SK-N-SH treated with all-trans-retinoic acid at 6 μM for 48 hours (cell line): ENCODE data around the gene HADH.

Experiments
- ATAC-seq: fragments of 200-7000 bp; cut with Tn5 transposase; 3 replicates; pipeline ENCODE4 v1.9.1; 2020; ENCODE audit warnings: mild to moderate bottlenecking, moderate library complexity
- ARNTL ChIP-seq: fragments of 450-650 bp; formaldehyde crosslinking; IDR thresholded peaks from 2 replicates; pipeline ENCODE4 v1.5.0; 2020; ENCODE audit warnings: low read depth, mild to moderate bottlenecking, moderate library complexity, borderline replicate concordance
- BACH2 ChIP-seq: fragments of 250-450 bp; sonication (Bioruptor Pico); IDR thresholded peaks from 2 replicates; pipeline ENCODE4 v1.9.0; 2021; ENCODE audit warnings: mild to moderate bottlenecking, borderline replicate concordance
- CSDC2 ChIP-seq: fragments of 250-450 bp; sonication (Bioruptor Pico); IDR thresholded peaks from 2 replicates; pipeline ENCODE4 v1.5.0; 2020; ENCODE audit warnings: mild to moderate bottlenecking, moderate library complexity
- ESRRG ChIP-seq: fragments of 250-450 bp; sonication (Bioruptor Pico); IDR thresholded peaks from 2 replicates; pipeline ENCODE4 v1.6.1; 2021; ENCODE audit warnings: mild to moderate bottlenecking
- GLIS3 ChIP-seq: fragments of 250-450 bp; sonication (Bioruptor Pico); IDR thresholded peaks from 2 replicates; pipeline ENCODE4 v1.5.0; 2020; ENCODE audit warnings: mild to moderate bottlenecking, moderate library complexity
- ISL1 ChIP-seq: fragments of 250-450 bp; sonication (Bioruptor Pico); IDR thresholded peaks from 2 replicates; pipeline ENCODE4 v2.1.2; 2022; ENCODE audit warnings: mild to moderate bottlenecking, moderate library complexity
- OSR1 ChIP-seq: fragments of 250-450 bp; sonication (Bioruptor Pico); IDR thresholded peaks from 2 replicates; pipeline ENCODE4 v1.8.0; 2022; ENCODE audit warnings: moderate library complexity, mild to moderate bottlenecking, inconsistent platforms
- PPARA ChIP-seq: fragments of 250-450 bp; sonication (Bioruptor Pico); IDR thresholded peaks from 2 replicates; pipeline ENCODE4 v1.5.0; 2020; ENCODE audit warnings: mild to moderate bottlenecking, borderline replicate concordance
- RARB ChIP-seq: fragments of 250-450 bp; sonication (Bioruptor Pico); IDR thresholded peaks from 2 replicates; pipeline ENCODE4 v1.8.0; 2021; ENCODE audit warnings: mild to moderate bottlenecking, moderate library complexity
- SNAI2 ChIP-seq: fragments of 250-450 bp; sonication (Bioruptor Pico); IDR thresholded peaks from 2 replicates; pipeline ENCODE4 v1.5.0; 2020; ENCODE audit warnings: mild to moderate bottlenecking, moderate library complexity
- TCF4 ChIP-seq: fragments of 250-450 bp; sonication (Bioruptor Pico); IDR thresholded peaks from 2 replicates; pipeline ENCODE4 v1.8.0; 2021; ENCODE audit warnings: mild to moderate bottlenecking, moderate library complexity, borderline replicate concordance
- TOX ChIP-seq: fragments of 250-450 bp; sonication (Bioruptor Pico); IDR thresholded peaks from 2 replicates; pipeline ENCODE4 v1.8.0; 2021; ENCODE audit warnings: mild to moderate bottlenecking, moderate library complexity, borderline replicate concordance
- ZC3H10 ChIP-seq: fragments of 250-450 bp; sonication (Bioruptor Pico); IDR thresholded peaks from 2 replicates; pipeline ENCODE4 v1.5.1; 2021; ENCODE audit warnings: mild to moderate bottlenecking, moderate library complexity
- ZFP3 ChIP-seq: fragments of 250-450 bp; sonication (Bioruptor Pico); IDR thresholded peaks from 2 replicates; pipeline ENCODE4 v1.5.0; 2020; ENCODE audit warnings: mild to moderate bottlenecking, moderate library complexity
- ZFP30 ChIP-seq: fragments of 450-650 bp; formaldehyde crosslinking; IDR thresholded peaks from 2 replicates; pipeline ENCODE4 v1.5.0; 2022; ENCODE audit warnings: mild to moderate bottlenecking, moderate library complexity
- ZNF565 ChIP-seq: fragments of 450-650 bp; formaldehyde crosslinking; conservative IDR thresholded peaks from 2 replicates; pipeline ENCODE4 v1.5.0; 2020; ENCODE audit warnings: low read depth, mild to moderate bottlenecking, moderate library complexity
- ZNF70 ChIP-seq: fragments of 450-650 bp; formaldehyde crosslinking; IDR thresholded peaks from 2 replicates; pipeline ENCODE4 v1.5.0; 2020; ENCODE audit warnings: mild to moderate bottlenecking, moderate library complexity
- ZNF8 ChIP-seq: fragments of 450-650 bp; formaldehyde crosslinking; IDR thresholded peaks from 2 replicates; pipeline ENCODE4 v1.5.0; 2020; ENCODE audit warnings: mild to moderate bottlenecking, moderate library complexity
- TF ChIP-seq, protein P1 (sequence below): fragments of 250-450 bp; sonication (Bioruptor Pico); IDR thresholded peaks from 2 replicates; pipeline ENCODE4 v1.5.1; 2021; ENCODE audit warnings: mild to moderate bottlenecking, moderate library complexity
- TF ChIP-seq, protein P2 (sequence below): fragments of 250-450 bp; sonication (Bioruptor Pico); IDR thresholded peaks from 2 replicates; pipeline ENCODE4 v1.8.0; 2020; ENCODE audit warnings: mild to moderate bottlenecking, moderate library complexity, borderline replicate concordance
- TF ChIP-seq, protein P3 (sequence below): fragments of 250-450 bp; sonication (Bioruptor Pico); IDR thresholded peaks from 2 replicates; pipeline ENCODE4 v1.8.0; 2021; ENCODE audit warnings: low read depth, mild to moderate bottlenecking, moderate library complexity, borderline replicate concordance
- TF ChIP-seq, protein P4 (sequence below): fragments of 250-450 bp; sonication (Bioruptor Pico); IDR thresholded peaks from 2 replicates; pipeline ENCODE4 v1.5.1; 2020; ENCODE audit warnings: low read depth, mild to moderate bottlenecking, moderate library complexity
- TF ChIP-seq, protein P5 (sequence below): fragments of 250-450 bp; sonication (Bioruptor Pico); IDR thresholded peaks from 2 replicates; pipeline ENCODE4 v1.5.0; 2020; ENCODE audit warnings: mild to moderate bottlenecking, moderate library complexity

The HADH gene

DNA sequence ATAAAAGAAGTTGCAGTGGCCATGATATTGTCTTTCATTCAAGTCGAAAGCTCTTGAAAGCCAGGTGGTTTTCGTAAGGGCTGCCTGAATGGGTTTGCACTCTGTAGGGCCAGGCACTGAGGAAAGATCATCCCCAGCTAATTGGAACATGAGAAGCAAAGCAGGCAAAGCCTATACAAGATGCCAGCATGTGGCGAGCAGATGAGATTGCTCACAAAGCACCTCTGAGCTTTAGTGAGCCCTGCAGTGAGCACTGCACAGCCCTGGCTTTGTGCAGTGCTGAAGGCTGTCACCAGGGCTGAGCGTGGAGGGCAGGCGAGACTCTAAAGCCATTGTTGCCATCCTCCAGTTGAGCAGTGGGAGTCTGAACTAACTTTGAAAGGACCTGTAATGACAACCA lies 53.8 kb downstream of the HADH start (continued):
- no peak for TF ChIP-seq ISL1 (CRISPR knock-in tag)
- TF ChIP-seq ZNF565 (CRISPR knock-in tag) = no peak
- no peak for TF ChIP-seq ZNF8 (CRISPR knock-in tag)
- no peak for TF ChIP-seq ZFP3 (CRISPR knock-in tag)

DNA sequence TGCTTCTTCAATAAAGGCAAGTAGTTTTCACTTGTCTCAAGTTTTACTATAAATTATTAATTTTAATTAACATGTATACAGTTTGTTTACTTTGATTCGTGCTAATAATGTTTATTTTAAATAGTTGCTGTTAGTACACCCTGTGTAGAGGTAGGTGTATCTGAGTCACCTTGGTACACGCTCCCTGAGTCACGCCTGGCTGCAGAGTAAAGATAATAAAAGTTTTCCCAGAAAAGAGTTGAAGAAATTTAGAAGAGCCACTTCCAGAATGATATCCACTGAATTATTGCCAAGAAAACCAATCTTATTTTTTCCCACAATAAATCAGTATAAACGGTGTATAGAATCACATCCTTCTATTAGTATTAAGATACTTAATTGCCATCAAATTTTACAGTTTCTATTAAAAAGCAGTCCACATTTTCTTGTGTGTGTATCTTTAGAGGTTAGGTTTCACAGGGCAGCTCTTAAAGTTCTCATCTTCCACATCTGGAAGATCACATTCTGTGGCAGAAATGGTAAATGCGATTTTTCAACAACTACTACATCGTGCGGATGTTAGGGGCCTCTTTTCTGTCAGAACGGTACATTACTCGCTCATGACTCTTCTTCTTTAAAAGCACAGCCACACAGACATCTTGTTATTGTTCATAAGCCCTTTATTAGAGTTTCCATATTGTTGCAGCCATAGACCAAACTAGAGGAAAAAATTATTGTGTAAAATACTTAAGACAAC lies 55.4 kb downstream of the HADH start:
- TF ChIP-seq, protein P1, sequence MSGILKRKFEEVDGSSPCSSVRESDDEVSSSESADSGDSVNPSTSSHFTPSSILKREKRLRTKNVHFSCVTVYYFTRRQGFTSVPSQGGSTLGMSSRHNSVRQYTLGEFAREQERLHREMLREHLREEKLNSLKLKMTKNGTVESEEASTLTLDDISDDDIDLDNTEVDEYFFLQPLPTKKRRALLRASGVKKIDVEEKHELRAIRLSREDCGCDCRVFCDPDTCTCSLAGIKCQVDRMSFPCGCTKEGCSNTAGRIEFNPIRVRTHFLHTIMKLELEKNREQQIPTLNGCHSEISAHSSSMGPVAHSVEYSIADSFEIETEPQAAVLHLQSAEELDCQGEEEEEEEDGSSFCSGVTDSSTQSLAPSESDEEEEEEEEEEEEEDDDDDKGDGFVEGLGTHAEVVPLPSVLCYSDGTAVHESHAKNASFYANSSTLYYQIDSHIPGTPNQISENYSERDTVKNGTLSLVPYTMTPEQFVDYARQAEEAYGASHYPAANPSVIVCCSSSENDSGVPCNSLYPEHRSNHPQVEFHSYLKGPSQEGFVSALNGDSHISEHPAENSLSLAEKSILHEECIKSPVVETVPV (CRISPR knock-in tag) = no peak
- TF ChIP-seq ZC3H10 (CRISPR knock-in tag) (no peak), ZNF70 (CRISPR knock-in tag) (no peak), SNAI2 (CRISPR knock-in tag) (no peak)
- no peak for ATAC-seq

DNA sequence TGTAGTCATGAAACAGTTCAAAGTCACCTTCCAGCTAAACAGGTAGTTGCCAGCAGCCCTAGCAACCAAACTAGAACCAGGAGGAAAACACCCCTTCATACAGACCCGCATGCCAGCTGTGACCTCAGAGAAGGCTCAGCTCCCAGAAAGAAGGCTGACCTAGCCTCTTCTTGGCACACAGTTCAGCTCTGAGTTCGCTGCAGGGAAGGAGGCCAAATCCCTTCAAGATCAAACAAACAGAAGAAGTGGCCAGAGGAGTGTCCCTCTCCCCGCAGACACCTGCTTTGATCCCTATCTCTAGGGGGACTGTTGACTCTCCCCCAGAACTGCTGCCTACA lies 56.0 kb downstream of the HADH start:
- no peak for ATAC-seq
- no peak for TF ChIP-seq ZFP30 (CRISPR knock-in tag)
- TF ChIP-seq TCF4 (CRISPR knock-in tag) = no peak
- no peak for TF ChIP-seq PPARA (CRISPR knock-in tag)
- TF ChIP-seq ZNF8 (CRISPR knock-in tag) = no peak
- TF ChIP-seq, protein P2, sequence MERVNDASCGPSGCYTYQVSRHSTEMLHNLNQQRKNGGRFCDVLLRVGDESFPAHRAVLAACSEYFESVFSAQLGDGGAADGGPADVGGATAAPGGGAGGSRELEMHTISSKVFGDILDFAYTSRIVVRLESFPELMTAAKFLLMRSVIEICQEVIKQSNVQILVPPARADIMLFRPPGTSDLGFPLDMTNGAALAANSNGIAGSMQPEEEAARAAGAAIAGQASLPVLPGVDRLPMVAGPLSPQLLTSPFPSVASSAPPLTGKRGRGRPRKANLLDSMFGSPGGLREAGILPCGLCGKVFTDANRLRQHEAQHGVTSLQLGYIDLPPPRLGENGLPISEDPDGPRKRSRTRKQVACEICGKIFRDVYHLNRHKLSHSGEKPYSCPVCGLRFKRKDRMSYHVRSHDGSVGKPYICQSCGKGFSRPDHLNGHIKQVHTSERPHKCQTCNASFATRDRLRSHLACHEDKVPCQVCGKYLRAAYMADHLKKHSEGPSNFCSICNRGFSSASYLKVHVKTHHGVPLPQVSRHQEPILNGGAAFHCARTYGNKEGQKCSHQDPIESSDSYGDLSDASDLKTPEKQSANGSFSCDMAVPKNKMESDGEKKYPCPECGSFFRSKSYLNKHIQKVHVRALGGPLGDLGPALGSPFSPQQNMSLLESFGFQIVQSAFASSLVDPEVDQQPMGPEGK (CRISPR knock-in tag) = no peak
- TF ChIP-seq CSDC2 (CRISPR knock-in tag) = no peak
- TF ChIP-seq ESRRG (CRISPR knock-in tag) = no peak
- TF ChIP-seq, protein P3, sequence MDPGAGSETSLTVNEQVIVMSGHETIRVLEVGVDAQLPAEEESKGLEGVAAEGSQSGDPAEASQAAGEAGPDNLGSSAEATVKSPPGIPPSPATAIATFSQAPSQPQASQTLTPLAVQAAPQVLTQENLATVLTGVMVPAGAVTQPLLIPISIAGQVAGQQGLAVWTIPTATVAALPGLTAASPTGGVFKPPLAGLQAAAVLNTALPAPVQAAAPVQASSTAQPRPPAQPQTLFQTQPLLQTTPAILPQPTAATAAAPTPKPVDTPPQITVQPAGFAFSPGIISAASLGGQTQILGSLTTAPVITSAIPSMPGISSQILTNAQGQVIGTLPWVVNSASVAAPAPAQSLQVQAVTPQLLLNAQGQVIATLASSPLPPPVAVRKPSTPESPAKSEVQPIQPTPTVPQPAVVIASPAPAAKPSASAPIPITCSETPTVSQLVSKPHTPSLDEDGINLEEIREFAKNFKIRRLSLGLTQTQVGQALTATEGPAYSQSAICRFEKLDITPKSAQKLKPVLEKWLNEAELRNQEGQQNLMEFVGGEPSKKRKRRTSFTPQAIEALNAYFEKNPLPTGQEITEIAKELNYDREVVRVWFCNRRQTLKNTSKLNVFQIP = no peak
- TF ChIP-seq ARNTL = no peak
- TF ChIP-seq, protein P4, sequence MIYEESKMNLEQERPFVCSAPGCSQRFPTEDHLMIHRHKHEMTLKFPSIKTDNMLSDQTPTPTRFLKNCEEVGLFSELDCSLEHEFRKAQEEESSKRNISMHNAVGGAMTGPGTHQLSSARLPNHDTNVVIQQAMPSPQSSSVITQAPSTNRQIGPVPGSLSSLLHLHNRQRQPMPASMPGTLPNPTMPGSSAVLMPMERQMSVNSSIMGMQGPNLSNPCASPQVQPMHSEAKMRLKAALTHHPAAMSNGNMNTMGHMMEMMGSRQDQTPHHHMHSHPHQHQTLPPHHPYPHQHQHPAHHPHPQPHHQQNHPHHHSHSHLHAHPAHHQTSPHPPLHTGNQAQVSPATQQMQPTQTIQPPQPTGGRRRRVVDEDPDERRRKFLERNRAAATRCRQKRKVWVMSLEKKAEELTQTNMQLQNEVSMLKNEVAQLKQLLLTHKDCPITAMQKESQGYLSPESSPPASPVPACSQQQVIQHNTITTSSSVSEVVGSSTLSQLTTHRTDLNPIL (CRISPR knock-in tag) = no peak
- no peak for TF ChIP-seq ZC3H10 (CRISPR knock-in tag)
- TF ChIP-seq TOX = no peak
- TF ChIP-seq, protein P5, sequence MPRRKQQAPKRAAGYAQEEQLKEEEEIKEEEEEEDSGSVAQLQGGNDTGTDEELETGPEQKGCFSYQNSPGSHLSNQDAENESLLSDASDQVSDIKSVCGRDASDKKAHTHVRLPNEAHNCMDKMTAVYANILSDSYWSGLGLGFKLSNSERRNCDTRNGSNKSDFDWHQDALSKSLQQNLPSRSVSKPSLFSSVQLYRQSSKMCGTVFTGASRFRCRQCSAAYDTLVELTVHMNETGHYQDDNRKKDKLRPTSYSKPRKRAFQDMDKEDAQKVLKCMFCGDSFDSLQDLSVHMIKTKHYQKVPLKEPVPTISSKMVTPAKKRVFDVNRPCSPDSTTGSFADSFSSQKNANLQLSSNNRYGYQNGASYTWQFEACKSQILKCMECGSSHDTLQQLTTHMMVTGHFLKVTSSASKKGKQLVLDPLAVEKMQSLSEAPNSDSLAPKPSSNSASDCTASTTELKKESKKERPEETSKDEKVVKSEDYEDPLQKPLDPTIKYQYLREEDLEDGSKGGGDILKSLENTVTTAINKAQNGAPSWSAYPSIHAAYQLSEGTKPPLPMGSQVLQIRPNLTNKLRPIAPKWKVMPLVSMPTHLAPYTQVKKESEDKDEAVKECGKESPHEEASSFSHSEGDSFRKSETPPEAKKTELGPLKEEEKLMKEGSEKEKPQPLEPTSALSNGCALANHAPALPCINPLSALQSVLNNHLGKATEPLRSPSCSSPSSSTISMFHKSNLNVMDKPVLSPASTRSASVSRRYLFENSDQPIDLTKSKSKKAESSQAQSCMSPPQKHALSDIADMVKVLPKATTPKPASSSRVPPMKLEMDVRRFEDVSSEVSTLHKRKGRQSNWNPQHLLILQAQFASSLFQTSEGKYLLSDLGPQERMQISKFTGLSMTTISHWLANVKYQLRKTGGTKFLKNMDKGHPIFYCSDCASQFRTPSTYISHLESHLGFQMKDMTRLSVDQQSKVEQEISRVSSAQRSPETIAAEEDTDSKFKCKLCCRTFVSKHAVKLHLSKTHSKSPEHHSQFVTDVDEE (CRISPR knock-in tag) = no peak
- TF ChIP-seq GLIS3 (CRISPR knock-in tag) = no peak
- TF ChIP-seq OSR1 (CRISPR knock-in tag) = no peak
- no peak for TF ChIP-seq BACH2 (CRISPR knock-in tag)
- TF ChIP-seq ISL1 (CRISPR knock-in tag) = no peak
- no peak for TF ChIP-seq ZNF70 (CRISPR knock-in tag)
- TF ChIP-seq RARB (CRISPR knock-in tag) = no peak
- no peak for TF ChIP-seq ZFP3 (CRISPR knock-in tag)
